ENCODE results near the gene AGAP1.

DNA sequence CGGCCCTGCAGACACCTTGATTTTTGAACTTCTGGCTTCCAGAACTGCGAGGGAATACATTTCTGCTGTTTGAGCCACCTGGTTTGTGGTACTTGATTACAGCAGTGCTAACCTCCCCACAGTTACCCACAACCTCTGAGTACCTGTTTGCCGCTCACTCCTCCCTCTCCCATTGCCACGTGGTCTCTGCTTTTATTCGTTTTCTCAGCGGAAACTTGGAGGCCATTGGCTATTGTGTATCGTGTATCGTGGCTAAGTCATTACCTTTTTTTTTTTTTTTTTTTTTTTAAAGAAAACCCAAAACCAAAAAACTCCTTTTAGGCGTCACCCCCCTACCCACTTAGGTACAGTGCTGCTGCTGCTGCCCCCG lies 90.8 kb downstream of the AGAP1 start:
- TF ChIP-seq CTCF (IDR thresholded peaks at IDR 0.05) (no peak), POLR2A (IDR thresholded peaks at IDR 0.05) (no peak), POLR2AphosphoS5 (IDR thresholded peaks at IDR 0.05) (no peak)
